GM12872 (cell line): ENCODE measurements around the gene SS18L1.

Experiments
- TF ChIP-seq, protein P1 (sequence below): IDR thresholded peaks from 3 replicates; pipeline ENCODE4 v1.5.1; 2011; ENCODE audit warnings: low read depth, mild to moderate bottlenecking, low read length, moderate library complexity; ENCODE audit not compliant: insufficient read depth

Gene SS18L1

DNA sequence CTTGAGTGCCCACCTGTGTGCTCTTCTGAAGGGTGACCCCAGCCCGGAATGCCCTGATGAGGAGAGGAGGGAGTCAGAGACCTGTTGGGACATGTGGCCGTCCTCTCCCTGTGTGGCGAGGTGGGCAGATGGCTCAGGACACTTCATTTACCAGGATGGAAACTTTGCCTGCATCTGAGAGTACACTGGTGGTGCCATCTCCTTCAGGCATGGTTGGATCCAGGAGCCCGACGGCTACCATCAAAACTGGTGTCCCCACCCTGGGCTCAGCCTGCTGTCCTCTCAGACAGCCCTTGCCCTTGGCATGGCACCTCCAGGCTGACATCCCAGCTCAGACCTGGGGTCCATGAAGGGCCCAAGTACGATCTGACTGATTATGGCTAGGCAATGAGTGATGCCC lies 87.7 kb downstream of the SS18L1 start:
- TF ChIP-seq, protein P1, sequence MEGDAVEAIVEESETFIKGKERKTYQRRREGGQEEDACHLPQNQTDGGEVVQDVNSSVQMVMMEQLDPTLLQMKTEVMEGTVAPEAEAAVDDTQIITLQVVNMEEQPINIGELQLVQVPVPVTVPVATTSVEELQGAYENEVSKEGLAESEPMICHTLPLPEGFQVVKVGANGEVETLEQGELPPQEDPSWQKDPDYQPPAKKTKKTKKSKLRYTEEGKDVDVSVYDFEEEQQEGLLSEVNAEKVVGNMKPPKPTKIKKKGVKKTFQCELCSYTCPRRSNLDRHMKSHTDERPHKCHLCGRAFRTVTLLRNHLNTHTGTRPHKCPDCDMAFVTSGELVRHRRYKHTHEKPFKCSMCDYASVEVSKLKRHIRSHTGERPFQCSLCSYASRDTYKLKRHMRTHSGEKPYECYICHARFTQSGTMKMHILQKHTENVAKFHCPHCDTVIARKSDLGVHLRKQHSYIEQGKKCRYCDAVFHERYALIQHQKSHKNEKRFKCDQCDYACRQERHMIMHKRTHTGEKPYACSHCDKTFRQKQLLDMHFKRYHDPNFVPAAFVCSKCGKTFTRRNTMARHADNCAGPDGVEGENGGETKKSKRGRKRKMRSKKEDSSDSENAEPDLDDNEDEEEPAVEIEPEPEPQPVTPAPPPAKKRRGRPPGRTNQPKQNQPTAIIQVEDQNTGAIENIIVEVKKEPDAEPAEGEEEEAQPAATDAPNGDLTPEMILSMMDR = no peak
